NCI-H146 (cell line): Measurements from ENCODE around the gene MT1X.

Source experiments
- DNase-seq: peaks from one replicate; lab custom pipeline; 2025; lab: John Stamatoyannopoulos, UW

Gene MT1X

DNA sequence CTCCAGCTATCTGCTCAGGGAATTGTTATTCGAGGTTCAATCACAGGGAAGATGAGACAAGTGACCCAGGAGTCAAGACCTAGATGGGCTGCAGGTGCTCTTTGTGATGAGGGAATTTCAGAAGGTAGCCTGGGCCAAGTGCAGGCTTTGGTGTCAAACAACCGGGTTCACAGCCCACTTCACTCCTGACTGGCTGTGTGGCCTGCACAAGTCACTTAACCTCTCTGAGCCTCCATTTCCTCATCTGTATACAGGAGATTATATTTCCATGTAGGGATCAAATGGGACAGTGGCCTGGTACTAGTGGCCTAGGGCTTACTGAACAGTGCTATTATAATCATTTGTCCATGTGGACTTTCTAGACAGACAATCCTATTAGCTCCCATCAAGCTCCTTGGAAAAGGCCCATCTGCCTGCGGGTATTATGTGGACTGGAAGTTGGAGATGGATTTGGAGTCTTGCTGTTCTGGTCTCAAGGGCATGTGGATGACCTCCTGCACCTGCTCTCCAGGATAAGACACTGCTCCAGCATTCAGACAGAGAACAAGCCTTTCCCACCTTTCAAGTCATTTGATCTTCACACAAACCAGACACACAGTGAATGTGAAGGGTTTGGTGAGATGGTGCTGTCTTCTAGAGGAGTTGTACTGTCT is 3.1 kb upstream of the MT1X start:
- DNase-seq = no peak

DNA sequence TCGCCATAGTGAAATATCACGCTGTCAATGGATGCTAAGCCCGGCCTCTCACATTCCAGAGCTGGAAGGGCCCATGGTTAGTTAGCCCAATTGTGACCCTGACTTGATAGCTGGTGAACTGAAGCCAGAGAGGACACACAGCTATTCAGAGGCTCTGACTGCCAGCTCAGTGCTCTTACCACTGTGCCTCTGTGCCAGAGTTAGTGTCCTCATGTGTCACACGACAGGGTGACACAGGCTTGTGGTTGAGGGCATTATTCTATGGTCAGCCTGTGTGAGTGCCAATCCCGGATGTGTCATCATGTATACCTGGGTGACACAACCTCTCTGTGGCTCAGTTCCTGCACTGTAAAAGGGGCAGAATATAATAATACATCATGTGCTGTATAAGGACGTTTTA is 2.5 kb upstream of the MT1X start:
- DNase-seq = no peak

DNA sequence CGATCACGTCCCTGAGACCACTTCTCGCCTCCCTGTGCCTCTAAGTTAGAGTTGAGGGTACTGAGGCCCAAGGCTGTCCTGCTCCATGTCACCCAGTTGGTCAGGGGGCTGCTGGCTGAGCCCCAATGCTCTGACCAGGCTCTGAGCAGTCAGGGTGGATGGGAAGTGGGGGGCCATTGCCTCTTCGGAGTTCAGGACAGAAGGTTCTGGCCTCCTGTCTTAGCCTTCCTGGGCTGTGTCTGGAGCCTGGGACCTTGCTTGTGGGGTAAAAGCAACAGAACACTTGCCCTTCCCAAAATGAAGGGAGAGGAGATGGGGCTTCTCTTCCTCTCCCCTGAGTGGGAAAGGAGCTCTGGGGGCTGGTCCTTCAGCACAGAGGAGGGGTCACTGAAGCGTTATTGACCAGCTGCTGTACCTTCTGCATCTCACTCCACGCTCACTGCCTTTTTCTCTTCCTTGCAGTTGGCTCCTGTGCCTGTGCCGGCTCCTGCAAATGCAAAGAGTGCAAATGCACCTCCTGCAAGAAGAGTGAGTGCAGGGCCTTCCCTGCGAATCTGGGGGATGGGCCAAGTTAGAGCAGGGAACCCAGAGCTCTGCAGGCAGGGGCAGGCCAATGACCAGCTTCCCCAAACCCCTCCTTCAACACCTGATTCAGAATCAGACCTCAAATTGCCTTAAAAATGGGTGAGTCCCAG is 580 bp downstream of the MT1X start:
- DNase-seq = no peak

DNA sequence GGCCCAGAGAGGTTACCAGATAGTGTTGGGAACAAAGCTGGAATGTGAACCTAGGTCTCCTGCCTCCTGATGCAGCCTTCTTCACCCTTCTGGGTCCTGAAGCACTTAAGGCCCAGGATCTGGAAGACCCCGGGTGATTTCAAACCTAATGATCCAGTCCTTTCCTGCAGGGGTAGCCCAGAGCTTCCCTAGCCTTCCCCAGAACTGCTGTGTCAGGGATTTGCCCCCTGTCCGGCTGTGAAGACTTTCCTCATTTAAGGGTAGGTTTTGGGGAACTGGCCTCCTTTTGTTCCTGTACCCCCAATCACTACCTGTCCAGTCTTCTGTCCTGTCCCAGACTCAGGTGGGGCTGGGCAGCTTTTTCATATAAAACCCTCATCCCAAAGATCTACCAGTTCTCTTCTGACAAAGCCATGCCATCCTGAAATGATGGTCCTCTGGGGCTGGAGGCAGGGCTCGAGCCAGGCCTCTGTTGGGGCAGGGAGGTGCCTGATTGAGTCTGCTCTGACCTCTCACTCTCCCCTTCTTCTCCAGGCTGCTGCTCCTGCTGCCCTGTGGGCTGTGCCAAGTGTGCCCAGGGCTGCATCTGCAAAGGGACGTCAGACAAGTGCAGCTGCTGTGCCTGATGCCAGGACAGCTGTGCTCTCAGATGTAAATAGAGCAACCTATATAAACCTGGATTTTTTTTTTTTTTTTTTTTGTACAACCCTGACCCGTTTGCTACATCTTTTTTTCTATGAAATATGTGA is 1.3 kb downstream of the MT1X start:
- no peak for DNase-seq

DNA sequence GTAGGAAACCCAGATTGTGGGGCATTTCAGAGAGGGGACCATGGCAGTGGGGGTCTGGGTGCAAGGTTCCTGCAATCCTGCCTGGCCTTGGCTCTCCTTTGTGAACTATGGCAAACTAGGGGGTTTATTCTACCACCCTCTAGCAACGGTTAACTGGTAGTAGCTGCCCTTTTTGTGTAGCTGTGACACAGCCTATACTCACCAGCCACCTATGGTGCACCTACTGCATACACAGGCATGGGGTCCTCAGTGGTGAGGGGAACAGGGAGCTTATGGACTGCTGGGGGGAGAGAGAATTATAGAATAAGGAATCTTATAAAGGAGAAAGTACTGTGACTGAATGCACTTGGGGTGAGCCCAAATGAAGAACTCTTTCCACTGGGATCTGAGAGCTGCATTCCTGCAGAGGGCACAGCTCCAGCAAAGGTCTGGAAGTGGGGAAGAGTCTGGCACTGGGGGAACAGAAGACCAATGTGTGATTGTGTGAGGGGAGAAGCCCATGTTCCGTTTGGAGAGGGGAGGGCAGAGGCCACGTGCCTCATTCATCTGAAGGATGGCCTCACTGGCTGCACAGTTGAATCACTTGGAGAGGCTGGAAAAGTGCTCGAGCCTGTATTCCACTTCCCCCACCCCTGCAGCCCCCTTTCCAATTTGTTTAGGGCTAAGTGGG is 2.1 kb downstream of the MT1X start:
- no peak for DNase-seq

DNA sequence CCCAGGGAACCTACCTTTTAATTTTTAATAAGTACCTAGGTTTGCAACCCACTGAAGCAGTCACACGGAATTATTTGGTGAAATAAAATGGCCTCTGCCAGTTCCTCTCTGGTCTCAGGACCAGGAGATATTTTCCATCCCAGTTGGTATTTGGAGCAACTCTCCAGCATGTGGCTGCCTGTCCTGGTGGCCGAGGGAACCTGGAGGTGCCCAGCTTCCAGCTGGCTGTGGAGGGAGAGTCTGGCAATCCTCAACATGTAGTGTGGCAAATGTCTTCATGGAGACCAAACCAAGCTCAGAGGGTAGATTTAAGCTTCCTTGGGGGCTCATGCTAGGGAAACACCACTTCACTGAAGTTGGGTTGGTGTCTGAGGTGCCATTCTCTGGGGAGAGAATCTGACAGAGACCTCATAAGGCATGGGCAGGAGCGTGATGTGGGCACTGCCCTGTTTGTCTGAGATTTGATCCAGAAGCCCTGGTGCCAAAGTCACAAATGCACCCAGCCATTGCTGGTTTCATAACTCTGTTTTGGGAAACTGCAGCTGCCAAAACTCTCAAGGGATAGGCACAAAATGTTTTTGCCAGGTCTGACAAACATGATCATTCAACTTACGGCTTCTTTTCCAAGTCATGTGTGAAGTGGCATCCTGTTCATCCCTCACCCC is 2.8 kb downstream of the MT1X start:
- no peak for DNase-seq

DNA sequence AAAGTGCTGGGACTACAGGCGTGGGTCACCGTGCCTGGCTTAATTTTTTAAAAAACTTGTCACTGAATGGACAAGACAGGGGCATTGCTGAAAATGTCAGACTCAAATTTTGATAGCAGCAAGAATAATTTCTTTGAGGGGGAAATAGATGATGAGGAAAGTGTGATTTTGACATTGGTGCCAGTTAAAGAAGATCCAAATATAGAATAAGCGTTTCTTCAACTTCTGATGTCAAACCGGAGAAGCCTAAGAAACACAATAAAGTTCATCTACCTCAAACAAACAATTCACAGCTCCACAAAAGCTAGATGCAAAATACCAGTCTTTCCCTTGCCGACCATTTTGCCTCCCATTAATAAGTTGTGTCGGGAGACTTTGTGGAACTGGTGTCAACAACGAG is 4.5 kb downstream of the MT1X start:
- DNase-seq = no peak

DNA sequence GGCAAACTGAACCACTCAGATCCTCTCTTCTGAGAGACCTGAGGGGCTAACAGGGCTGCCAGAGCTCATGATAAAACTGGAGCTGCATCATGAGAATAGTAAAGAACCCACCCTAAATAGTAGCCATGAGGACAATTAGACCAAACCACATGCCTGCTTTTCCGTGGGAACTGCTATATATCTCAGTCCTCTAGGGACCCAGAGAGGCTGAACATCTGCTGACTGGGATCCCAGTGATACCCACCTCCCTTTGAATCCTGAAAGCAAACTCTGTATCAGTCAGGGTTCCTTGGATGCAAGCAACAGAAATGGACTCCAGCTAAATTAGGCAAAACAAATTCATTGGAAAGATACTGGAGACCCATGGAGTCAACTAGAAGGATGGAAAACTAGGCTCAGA is 6.5 kb downstream of the MT1X start:
- DNase-seq = no peak

DNA sequence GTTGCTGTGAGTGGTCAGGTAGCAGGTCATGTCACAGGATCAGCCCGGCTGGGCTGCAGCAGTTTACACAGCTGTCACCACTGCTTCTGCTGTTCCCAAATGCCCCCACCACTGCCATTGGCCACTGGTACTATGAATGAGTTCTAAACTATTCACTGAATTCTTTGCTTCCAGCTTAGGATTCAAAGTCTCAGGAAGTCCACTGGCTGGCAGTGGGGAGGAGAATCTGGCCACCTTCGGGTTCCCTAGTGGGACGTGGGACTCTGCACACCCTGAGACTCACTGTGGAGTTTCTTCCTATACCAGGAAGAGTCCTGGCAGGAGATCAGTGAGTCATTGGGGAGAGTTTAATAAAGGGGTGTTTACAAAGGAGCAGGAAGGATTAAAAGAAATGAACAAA is 6.9 kb downstream of the MT1X start:
- DNase-seq = peak; percentile 20

DNA sequence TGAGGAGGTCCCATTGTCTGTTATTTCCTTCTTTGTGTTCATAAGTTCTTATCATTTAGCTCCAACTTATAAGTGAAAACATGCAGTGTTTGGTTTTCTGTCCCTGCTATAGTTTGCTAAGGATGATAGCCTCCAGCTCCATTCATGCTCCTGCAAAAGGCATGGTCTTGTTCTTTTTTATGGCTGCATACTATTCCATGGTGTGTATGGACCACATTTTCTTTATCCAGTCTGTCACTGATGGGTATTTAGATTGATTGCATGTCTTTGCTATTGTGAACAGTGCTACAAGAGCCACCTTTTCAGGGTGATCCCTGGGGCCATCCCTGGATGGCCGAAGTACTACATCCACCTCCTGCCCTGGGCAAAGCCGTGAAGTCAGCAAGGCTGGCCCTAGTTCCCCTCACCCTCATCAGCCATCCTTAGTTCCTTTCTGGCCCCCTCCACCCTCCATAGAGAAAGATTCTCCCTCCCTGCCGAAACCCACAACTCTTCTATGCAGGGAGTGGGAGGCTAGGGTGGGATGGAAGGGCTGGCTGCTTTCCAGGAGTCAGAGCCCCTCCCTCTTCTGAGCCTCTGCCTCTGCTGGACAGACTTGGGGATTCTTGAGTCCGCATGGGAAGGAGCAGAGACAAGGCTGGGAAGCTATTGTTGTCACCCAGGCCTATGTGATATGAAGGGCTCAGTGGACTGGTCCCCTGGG is 8.3 kb downstream of the MT1X start:
- no peak for DNase-seq

DNA sequence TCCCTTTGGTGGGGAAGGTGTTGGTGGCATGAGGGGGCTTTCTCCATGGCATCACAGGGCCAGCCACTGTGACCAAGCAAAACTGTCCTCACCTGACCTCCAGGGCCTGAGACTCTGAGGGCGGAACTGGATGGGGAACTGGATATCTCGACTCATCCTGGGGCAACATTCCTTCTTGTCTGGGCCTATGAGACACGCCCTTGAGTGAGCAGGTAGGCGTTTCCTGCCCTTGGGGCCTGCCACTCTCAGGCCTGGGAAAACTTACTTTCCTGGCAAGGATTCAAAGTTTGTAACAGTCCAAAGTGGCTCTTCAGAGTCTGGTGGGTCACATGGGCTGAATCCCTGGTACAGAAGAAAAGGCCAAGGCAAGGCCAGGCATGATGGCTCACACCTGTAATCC is 9.6 kb downstream of the MT1X start:
- no peak for DNase-seq

DNA sequence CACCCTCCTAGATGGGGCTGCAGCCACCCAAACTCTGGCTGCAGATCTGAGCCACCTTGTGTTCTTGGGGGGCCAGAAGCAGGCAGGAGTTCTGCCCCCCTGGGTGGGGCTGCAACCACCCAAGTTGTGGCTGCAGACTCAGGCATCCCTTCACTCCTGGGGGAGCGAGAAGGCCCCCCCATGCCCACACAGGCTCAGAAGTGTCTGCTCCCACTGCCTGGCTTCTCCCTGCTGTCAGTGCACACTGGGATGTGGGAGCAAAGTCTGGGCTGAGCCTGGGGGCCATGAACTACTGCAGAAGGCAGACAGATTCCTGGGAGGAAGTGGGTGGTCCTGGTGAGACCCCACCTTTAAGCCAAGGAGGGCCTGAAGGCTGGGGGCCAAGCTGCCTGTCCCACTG is 13.0 kb downstream of the MT1X start:
- DNase-seq = no peak

DNA sequence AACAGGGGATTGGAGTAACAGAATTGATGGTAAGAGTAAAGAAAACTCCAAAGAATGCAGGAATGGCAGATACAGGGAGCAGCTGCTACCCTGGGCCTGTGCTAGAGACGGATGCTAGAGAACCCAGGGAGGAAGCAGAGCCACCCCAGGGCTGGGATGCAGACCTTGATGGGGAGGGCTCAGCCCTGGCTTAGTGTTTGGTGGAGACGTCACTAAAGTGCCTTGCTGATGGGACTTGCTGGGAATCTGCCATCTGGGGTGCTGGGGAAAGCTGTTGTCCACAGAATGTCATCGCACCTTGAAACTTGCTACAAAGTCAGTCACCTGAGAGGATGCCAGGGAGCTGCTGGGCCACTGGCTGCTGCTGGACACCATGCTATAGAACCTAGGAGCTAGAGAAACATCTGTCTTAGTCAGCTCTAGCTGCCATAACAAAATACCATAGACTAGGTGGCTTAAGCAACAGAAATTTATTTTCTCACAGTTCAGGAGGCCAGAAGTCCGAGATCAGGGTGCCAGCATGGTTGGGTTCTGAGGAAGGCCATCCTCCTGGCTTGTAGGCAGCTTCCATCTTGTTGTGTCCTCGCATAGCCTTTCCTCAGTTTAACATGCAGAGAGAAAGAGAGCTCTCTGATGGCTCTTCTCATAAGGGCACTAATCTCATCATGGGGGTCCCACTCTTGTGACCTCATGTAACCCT is 15.3 kb downstream of the MT1X start:
- DNase-seq = no peak

DNA sequence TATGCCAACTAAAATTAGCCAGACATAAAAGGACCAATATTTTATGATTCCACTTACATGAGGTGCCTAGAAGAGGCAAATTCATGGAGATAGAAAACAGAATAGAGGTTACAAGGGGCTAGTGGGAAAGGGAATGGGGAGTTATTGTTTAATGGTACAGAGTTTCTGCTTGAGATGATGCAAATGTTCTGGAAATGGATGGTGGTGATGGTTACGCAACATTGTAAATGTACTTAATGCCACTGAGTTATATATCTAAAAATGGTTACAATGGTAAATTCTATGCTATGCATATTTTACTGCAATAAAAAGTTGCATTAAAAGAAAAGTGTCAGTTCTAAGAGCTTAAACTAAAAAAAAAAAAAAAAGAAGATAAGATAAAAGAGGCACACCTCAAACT is 17.9 kb downstream of the MT1X start:
- DNase-seq = no peak

DNA sequence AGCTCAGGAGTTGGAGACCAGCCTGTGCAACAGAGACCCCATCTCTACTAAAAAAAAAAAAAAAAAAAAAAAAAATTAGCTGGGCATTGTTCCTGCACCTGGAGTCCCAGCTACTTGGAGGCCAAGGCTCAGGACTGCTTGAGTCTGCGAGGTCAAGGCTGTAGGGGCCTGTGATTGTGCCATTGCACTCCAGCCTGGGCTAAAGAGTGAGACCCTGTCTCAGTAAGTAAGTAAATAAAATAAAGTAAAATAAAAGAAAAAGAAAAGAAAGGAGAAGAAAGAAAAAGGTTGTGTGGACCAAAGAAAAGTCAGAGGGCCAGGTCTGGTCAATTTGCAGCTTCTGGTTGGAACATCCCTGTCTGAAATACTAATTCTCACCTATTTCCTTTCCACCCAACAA is 18.4 kb downstream of the MT1X start:
- no peak for DNase-seq

DNA sequence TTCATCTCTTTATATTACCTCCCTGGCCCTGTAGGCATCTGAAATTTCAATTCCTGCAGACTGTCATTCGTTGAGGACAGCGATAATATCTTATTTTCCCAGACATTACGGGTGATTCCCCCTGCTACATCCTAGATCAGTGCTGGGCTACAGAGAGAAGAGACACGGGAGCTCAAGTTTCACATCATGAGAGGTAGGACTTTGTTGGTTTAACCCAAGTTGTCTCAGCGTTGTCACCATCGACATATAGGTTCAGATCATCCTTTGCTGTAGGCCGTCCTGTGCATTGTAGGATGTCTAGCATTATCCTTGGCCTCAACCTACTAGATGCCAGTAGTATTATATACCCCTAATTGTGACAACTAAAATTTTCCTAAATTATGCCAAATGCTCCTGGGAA is 19.3 kb downstream of the MT1X start:
- DNase-seq = no peak

DNA sequence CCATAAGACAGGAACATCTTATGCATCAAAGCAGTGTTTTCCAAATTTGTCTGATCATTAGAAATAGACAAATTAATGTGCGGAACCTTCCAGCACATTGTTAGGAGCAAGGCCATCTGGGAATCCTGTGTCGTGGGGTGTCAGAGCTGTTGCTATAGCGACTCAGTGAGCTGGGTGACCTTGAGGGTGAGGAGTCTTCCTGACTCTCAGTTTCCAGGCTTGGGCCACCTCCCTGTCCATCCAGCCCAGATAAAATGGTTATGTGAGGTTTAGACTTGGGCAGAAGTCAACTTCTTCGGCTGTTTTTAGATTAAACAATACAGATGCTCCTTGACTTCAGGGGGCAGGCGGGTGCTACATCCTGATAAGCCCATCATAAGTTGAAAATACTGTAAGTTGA is 20.6 kb downstream of the MT1X start:
- DNase-seq = no peak

DNA sequence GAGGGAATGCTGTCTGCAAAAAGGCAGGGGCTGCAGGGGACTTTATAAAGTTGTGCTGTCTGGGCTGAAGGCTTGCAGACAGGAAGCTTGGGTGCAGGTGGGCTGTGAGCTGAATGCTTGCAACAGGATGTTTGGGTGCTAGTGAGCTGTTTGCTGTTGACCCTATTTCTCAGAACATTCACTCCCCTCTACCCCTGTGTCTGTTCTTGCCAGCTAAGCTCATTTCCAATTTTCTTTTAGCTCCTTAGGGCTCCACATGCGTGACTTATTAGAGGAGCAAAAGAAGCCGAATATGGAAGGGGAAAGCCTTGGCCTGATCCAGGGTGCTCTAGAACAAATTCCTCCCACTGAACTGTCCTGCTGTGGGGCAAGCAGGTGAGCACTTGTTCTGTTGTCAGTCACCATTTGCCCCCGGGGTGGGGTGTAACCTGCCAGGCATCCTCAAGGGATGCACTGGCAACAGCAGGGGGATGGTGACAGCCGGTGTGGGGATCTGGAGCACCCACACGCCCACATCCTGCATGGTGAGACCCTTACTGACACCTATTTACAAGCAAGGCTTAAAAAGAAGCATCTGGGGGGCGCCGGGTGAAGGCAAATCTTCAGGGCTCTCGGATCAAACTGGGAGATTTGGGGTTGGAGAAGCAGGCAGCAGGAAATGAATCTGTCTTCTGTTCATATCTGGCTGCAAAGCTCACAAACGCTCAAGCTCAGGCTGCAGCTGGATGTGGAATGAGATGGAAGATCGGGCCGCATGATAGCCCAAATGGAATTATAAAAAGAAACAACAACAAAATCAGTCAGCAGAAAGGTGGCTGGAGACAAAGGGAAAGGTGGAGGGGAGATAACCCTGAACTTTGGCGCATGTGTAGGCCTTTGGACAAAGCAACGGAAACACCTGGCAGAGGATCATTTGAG is 26.5 kb downstream of the MT1X start:
- DNase-seq = peak; percentile 91

DNA sequence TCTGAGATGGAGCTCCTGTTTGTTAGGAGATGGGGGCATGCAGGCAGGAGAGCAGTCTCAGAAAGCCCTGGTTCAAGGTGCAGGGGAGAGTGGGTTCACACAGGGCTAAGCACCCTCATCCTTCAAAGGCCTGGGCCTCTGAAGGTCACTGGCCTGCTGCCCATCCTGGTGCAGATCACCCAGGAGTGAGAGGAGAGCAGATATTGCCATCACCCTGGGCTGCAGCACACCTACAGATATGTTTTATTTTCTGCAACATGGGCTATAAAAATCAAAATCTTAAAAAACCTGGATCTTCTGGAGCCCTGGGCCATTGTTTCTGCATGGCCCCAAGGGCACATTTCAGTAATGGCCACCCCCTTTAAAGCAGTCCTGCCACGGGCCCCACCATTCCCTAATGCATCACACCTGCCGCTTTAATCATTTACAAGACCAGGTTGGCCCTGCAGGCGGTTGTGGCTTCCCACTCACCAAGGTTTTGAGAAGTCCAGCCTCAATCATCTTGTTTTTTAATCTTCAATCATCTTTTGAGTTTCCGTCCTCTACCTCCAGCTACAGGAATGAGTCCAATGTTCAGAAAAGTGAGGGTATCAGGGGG is 27.3 kb downstream of the MT1X start:
- DNase-seq = peak; percentile 42
